HG03139 (cell line): Measurements from ENCODE around the gene HOXA9.
A peak's percentile ranks its signal among the peaks of the same experiment; 100 is the strongest.

Experiments used
- ATAC-seq: cut with Tn5 transposase; IDR thresholded peaks from one replicate; pipeline ENCODE4 v1.9.1; 2021; ENCODE audit not compliant: unreplicated experiment

The HOXA9 gene

DNA sequence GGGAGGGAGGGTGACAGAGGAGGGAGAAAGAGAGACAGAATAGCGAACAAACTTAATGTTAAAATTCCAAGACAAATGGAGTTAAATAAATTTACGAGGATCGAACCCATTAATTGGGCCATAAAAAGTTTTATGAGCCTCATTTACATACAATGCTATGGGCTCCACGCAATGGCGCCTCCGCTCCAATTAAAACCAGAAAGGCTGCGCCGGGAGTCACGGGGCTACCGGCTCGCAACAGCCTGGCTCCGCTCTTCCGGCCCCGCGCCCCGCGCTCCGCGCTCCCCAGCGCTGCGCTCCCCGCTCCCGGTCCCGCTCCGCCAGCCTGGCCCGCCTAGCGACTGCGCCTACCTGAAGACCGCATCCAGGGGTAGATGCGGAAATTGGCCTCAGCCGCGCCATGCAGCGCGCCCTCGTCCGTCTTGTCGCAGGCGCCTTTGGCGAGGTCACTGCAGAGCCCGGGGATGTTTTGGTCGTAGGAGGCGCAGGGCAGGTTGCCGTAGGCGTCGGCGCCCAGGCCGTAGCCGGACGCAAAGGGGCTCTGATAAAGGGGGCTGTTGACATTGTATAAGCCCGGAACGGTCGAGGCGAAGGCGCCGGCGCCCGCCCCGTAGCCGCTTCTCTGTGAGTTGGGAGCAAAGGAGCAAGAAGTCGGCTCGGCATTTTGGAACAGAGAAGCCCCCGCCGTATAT is 9.4 kb downstream of the HOXA9 start:
- no peak for ATAC-seq

DNA sequence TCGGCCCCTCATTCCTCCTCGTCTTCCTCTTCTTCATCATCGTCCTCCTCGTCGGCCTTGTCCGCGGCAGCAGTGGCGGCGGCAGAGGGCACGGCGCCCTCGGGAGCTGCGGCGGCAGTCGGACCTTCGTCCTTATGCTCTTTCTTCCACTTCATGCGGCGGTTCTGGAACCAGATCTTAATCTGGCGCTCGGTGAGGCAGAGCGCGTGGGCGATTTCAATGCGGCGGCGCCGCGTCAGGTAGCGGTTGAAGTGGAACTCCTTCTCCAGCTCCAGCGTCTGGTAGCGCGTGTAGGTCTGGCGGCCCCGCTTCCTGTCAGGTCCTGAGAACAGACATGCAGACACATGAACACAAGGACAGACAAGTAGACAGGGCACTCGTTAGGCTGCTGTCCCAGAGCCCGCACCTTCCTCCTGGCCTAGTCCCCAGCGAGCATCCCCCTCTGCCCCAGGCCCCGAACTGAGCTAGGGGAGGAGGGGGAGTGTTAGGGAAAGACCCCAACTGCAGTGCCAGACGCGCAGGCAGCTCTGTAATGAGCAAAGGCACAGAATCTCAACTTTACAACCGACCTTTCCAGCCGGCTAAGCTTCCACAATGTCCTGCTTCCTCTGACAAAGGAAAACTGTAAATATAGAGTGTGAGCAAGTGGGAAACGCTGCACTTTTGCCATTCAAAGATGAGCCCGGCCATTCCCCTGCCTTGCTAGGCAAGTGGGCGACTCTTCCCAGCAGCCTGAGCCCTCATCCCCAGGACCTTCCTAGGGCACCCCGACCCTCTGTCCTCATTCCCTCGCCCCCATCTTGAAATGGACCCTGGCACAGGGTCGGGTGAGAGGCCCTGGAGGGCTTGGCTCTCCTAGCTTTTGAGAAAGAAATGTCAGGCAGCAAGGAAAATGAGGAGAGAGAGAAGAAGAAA is 10.2 kb downstream of the HOXA9 start:
- no peak for ATAC-seq

DNA sequence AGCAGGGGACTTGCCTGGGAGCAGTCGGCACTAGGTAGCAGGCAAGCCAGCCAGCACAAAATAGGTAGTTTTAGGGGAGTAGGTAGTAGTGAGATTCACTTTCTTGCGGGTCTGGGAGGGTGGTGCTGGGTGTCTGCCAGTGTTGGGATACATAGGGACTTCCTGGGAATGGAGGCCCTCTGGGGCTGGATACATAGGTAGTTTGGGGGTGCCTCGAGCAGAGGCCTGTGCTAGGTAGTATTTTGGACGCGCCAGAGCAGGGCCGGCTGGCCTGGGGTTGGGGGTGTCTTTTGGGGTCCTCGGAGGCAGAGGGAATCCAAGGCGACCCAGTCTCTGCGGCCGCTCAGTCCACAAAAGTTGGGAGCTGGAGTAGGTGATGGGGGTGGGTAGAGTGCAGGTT is 11.0 kb downstream of the HOXA9 start:
- ATAC-seq = no peak

DNA sequence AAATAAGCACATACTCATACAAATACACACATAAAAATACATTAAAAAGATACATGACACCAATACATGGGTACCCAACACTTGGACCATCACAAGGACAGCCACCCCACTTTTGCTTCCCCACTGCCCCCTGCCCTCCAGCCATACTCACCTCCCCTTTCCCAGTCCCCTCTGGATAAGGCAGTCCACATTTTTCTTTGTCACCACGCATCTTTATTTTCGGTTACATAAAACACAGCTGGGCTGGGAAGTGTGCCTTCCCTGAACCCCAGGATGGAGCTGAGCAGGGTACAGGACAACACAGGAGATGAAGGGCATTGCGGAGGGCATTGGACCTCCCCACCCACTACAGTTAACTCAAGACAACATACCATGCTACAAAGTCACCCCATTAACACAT is 11.8 kb downstream of the HOXA9 start:
- no peak for ATAC-seq

DNA sequence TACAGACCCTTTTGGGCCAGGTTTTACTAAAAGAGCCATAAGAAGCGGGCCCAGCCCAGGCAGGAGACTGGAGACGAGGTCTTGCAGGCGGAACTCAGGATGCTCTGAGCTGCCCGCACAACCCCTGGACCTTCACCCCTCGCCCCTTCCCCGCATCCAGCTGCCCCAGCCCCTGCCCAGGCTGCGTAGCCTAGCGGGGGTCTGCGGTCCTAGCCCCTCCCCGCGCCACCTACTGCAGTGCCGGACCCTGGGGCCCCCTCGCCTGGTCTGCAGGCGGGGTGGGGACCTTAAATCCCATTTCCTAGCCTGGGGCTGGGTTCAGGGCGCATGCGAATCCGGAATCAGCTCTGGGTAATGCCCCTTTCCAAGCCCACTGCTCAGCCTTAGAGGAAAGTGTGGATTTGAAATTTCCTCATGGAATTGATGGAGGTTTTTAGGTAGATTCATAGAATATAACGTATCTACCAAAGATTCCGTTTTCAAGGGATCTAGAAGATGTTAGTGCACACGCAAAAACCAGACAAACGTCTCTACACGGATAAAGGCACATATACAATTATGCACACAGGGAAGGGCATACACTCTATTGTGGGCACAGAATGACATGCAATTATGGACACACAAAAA is 12.4 kb downstream of the HOXA9 start:
- no peak for ATAC-seq

DNA sequence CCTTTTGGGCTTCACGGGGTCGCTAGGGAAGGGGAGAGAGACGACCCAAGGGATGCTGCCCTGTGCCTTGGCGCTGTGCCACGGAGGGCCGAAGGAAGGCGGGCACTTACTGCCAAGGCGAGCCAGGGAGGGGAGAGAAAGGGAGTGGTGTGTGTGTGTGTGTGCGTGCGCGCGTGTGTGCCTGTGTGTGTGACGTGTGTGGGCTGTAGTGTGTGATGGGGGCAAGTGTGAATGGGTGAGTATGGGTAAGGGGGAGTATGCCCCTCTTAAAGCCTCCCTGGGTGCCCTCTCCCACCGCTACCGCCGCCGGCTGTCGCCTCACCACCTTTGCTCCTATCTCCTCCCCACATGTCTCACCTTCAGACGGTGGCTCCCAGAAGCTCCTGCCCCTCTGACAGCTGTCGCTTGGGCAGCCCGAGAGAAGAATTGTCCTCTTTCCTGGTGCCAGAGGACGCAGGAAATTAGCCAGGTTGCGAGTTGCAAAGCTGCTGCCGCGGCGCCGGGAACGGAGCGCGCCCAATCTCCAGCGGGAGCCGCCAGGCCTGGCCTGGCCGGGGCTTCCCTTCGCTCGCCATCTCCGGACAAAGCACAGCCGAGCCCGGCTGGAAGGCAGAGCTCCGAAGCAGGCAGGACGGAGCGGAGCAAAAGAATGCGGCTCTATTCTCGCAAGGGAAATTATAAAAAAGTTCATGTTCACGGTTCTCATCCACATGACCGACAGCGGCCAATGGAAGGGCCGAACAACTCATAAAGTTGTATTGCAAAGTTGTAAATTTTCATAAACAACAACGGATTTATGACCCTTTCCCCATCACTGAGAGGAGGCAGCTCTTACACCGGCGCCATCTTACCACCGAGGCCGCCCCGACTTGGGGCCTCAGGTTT is 13.2 kb downstream of the HOXA9 start, which contains the start of gene HOXA3:
HOXA3 (minus strand) TSS at position 653 of the 885 bp plus-strand sequence. CDS start 41,943 bp downstream, outside the sequence.
- ATAC-seq = no peak

DNA sequence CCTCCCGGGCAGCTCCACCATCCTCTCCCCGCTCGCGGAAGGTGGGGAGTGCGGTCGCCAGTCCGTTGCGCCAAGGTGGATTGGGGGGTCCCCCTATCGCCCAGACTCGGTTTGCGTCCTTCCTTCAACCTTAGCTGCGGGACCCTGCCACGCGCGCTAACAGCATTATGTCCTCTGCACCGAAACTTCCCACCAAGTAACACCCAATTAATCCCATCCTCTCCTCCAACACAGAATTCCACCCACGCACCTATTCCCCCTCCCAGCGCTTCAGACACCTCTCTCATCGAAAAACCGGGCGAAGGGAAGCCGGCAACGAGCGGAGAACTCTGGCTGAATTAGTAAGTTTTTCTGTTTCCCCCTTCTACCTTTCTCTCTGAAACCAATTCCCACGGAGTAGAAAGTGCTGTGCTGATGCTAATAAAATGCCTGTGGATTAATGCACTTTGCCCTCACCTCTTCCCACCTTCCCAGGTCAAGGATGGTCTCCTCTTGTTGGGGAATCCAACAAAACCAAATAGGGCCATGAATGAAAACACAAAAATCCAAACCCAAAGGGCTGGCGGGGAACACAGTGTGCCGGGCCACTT is 13.9 kb downstream of the HOXA9 start:
- ATAC-seq = no peak

DNA sequence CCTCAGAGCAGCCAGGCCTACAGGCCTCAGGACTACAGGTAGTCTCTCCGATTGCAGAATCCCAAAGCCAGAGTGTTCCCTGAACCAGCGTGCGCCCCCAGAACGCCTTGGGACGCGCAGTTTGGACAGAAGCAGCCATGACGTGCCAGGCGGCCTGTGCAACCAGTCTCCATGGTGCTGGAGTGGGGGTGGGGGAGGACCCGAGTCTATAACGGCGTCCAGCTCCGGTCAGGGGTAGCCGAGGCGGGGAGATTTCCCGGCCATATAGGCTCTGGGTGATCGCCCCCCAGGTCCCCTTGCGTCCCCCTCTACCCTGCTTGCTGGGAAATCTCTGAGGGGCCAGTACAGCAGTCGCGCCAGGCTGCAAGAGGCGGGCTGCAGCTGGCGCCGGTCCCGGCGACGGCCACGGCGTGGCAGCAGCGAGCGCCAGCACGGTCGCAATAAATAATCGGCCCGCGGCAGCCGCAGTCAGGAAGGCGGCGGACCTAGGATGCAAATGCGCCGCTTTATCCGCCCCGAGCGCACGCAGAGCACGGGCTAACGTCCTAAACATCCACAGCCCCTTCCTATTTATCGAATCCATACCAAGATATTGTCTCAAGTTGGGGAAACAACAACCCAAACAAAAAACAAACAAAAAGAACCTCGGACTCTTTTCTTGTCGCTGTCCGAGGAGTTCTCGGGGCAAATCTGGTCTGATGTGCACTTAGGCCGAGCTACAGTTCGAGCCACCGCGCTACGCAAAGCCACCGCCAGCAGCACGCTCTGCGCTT is 14.6 kb downstream of the HOXA9 start:
- ATAC-seq = peak; percentile 72

DNA sequence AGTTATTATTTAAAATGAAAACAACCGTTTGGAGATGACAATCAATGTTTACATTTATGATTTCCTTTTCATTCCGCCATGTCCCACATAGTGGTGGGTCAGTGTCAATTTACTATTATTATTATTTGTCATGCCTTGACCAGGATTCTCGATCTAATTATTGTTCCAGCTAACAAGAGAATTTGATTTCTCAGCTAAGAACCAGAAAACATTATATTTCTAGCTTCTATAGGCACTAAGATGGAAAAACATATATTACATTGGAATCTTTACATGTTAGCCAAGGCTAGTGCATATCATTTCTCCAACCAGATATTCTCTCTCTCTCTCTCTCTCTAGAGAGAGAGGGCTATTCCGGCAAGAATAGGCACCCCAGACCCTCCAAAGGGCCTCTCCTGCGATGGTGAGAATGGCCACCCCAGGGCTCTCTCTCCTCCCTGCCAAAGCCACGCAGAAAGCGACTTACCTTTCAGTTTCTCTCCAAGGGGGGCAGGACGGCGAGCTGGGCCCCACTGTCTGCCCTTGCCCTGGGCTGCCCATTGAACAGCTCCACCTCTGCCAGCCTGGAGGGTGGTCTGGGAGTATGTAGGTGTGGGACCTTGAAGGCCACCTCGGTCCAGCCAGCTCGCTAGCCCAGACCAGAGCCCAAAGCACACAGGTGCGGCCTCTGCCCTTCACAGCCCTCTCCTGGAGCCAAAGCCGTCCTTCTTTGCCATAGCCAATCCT is 15.3 kb downstream of the HOXA9 start:
- no peak for ATAC-seq

DNA sequence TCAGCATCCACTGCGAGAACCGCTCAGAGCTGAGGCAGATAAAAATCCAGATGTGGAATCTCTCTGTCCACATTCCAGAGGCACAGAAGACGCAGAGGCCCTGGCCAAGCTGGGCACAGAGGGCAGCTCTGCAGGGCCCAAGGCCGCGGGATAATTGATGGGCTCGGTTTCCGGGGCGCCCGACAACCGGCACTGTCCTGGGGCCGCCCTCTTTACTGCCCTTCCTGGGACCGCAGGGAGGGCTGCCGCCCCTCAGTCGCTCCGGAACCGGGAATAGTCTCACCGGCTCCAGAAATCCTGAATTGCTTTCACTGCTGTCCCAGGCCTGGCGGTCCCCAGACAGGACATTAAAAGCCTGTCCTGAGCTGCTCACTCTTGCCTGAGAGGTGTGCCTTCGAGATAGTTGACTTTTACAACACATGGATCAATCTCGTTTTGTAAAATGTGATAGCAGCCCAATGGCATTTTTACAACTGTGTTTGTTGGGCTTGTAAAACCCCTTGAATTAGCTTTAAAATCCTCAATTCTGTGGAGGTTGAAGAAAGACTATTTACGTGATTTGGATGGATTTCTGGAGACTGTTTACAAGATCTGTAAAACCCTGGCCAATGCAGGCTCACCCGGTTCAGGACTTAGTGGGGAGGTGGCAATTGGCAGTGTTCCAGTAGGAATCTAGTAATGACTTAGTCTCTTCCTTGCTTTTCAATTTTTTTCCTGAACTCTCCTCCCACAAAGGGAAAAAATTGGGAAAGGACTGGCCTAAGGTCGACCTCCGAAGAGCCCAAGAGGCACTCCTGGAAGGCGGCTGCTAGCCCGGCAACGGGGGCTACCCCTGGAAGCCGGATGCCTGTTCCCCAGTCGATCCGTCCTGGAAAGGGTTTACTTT is 16.3 kb downstream of the HOXA9 start:
- ATAC-seq = no peak

DNA sequence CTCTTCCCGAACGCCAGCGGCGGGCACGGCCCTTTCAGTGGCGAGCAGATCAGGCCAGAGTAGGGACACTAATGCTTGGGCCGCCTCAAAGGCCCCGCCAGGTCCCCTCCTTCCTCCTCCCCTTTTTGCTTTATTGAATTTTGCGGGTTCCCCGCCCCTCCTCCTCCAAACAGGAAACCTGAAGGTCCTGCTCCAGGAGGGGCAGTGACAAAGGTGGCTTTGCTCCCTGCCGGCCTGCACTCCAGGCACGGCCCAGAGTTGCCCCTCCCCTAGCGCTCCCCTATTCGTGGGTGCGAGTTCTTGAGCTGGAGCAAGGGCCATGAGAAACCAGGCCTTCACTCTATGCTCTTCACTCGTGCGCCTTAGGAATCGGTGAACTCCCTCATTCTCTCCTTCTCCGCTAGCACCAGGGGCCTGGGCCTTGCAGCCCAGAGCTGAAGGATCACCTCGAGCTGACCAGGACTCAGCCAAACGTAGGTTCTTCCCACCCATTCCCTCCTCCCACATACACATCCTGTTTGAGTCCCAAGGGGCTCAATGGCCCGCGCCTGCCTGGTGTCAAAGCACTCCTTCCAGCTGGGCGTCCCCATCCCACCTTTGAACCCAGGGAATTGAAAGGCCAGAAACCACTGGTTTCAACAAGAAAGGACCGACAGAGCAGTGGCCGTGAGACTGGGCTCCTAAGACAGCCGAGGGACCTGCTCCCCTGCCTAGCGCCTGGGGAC is 17.1 kb downstream of the HOXA9 start:
- ATAC-seq = no peak

DNA sequence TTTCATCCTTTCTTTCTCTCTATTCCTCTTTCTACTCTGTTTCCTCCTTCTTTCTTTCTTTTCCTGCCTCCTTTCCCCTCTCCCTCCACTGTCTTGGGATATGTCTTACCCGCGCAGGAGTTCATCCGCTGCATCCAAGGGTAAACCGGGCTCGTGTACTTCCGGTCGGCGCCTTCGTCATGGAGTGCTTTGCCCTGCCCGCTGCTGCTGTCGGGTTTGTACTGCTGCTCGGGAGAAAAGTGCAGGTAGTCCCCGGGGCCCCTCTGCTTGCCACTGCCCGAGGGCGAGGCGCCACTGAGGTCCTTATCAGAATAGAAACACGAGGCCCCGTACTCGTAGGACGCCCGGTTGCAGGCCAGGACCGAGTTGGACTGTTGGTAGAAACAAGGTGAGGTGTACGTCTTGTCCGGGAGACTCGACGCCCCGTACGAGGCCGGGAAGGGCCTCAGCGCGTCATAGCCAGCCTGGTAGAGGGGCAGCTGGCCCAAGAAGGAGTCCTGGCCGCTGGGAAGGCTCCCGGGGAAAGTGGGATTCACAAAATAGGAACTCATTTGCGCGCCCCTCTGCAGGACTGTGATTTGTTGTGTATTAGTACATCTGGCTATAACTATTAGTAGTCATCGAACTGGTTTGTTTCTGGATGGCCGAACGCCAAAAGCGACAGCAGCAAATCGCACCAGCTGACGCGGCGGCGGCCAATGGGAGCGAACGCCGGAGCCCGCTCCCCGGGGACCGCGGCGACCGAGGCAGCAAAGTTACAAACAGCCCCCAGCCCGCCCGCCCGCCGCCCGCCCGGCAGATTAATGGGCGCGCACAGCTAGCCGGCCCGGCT is 17.9 kb downstream of the HOXA9 start, which contains the start of gene HOXA6:
HOXA6 (minus strand) TSS at position 576 of the 832 bp plus-strand sequence; CDS start at position 551, 25 bp downstream.
- ATAC-seq = no peak

DNA sequence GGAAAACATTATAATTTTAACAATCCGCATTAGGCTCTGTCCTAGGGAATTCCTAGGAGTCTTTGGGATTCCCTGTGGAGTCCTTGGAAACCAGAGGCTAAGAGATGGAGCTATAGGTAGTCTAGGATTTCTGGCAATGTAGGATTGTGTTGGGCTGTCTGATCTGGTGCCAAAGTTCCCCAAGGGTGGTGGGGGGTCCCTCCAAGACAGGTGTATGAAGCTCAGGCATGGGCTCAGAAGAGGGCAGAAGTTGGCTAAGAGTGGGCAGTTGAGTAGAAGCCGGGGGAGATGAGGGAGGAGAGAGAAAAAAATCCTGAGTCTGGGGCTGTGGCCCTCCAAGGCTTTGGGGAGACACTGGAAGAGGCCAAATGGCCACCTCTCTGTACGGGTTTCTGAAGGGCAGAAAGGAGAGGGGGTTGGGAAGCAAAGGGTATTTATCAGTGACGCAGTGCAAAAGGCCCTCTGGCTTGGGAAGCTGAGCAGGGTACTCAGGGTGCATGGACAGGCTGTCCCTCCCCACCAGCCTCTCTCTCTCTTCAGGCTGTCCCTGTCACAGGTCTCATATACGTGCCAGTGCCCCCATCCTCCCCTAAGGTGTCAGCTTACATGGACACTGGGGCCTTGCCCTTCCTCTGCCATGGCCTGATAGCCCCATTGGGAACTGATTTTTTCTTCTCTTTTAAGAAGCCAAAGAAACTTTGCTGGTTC is 18.7 kb downstream of the HOXA9 start:
- ATAC-seq = no peak

DNA sequence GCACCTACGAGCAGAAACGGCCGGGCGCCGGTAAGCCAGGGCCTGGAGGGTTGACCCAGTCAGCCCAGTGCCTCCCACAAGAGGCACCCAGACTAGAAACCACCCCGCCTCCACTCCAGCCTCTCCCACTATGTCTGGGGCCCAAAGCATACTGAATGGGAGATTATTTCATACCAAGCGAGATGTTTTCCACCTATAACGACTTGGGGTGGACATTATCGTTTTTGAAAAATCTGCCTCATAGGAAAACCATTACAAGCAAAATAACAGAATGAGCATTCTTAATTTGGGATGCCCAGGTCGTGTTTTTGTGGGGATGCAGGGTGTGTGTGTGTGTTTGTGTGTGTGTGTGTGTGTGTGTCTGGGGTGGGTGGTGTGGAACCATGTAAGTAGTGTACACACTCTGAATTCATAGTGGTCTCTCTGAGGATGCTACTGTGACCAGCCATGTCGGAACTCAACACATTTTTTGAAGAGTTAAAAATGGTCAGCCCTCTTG is 19.4 kb downstream of the HOXA9 start:
- ATAC-seq = no peak

DNA sequence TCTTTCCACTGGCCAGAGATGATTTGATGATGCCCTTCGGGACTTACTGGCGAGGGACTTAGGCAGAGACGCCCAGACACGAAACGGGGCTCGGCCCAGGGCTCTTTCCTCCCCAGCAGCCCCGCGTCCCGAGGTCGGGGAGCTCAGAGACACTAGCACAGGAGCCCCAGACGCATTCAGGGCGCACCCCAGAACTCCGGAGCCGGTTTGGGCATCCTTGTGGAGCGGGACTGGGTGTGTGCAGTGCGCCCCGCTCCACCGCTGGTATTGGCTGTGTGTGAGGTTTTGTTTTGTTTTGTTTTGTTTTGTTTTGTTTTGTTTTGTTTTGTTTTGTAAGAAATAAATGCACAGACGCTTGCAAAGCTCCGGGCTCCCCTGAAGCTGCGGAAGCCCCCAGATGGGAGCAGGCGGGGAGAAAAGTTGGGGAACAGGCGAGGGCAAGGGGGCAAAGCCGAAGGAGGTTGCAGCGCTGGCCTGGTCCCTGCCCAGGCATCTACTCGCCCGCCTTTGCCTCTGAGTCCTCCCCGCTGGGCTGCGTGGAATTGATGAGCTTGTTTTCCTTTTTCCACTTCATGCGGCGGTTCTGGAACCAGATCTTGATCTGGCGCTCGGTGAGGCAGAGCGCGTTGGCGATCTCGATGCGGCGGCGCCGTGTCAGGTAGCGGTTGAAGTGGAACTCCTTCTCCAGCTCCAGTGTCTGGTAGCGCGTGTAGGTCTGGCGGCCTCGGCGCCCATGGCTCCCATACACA is 20.0 kb downstream of the HOXA9 start:
- no peak for ATAC-seq
